ENCODE measurements around the gene TCERG1L.
"Not testable (repeated sequence)": the region's sequence is repeated elsewhere in the genome, so short reads cannot be mapped to it uniquely, and the experiment has no call there.

TCERG1L gene

GRCh38 chr10:131140606-131141005 lies 170.9 kb downstream of the TCERG1L start:
- no peak for DNase-seq

GRCh38 chr10:131137223-131137622 lies 174.3 kb downstream of the TCERG1L start:
- DNase-seq, result no peak

- DNase-seq, result not testable (repeated sequence)
These were observed 175.2 kb downstream of the TCERG1L start for GRCh38 chr10:131136336-131136735.

- no peak for DNase-seq
These were observed 175.8 kb downstream of the TCERG1L start for GRCh38 chr10:131135716-131136115.

GRCh38 chr10:131134651-131135050 lies 176.9 kb downstream of the TCERG1L start:
- DNase-seq, result no peak

- no peak for DNase-seq
These were observed 177.4 kb downstream of the TCERG1L start for GRCh38 chr10:131134001-131134576.

GRCh38 chr10:131132681-131133080 lies 178.8 kb downstream of the TCERG1L start:
- DNase-seq, result no peak

- DNase-seq, result no peak
These were observed 179.6 kb downstream of the TCERG1L start for GRCh38 chr10:131131726-131132591.

GRCh38 chr10:131130025-131130424 lies 181.5 kb downstream of the TCERG1L start:
- no peak for DNase-seq

GRCh38 chr10:131129544-131129943 lies 182.0 kb downstream of the TCERG1L start:
- DNase-seq, result no peak

GRCh38 chr10:131128731-131129130 lies 182.8 kb downstream of the TCERG1L start:
- no peak for DNase-seq

GRCh38 chr10:131127610-131128009 lies 183.9 kb downstream of the TCERG1L start:
- DNase-seq, result no peak

GRCh38 chr10:131127138-131127589 lies 184.4 kb downstream of the TCERG1L start:
- no peak for DNase-seq

- DNase-seq, result no peak
These were observed 185.0 kb downstream of the TCERG1L start for GRCh38 chr10:131126321-131127137.

GRCh38 chr10:131125511-131126225 lies 185.9 kb downstream of the TCERG1L start:
- DNase-seq, result no peak

- no peak for DNase-seq
These were observed 186.6 kb downstream of the TCERG1L start for GRCh38 chr10:131124945-131125344.

GRCh38 chr10:131123496-131123895 lies 188.0 kb downstream of the TCERG1L start:
- DNase-seq, result no peak

GRCh38 chr10:131121511-131122035 lies 189.9 kb downstream of the TCERG1L start:
- DNase-seq, result no peak

GRCh38 chr10:131119626-131120355 lies 191.7 kb downstream of the TCERG1L start:
- no peak for DNase-seq

- no peak for DNase-seq
These were observed 193.9 kb downstream of the TCERG1L start for GRCh38 chr10:131117416-131118212.

GRCh38 chr10:131116991-131117375 lies 194.5 kb downstream of the TCERG1L start:
- DNase-seq, result no peak

All from CD4-positive, alpha-beta T cell treated with Interleukin-4 for 4 hours (primary cell).